NB4 (cell line): ENCODE results near the gene ZBTB5.
"Not testable (repeated sequence)": the region's sequence is repeated elsewhere in the genome, so short reads cannot be mapped to it uniquely, and the experiment has no call there.

Experiments
- POLR2A ChIP-seq: IDR thresholded peaks from 2 replicates; pipeline ENCODE4 v1.6.1; 2011; ENCODE audit warnings: mild to moderate bottlenecking; ENCODE audit not compliant: insufficient read length; ENCODE audit errors: extremely low read depth
- TF ChIP-seq, protein P1 (sequence below): IDR thresholded peaks from one replicate; pipeline ENCODE4 v1.5.1; 2012; ENCODE audit warnings: low read depth, low read length
- TF ChIP-seq, protein P2 (sequence below): IDR thresholded peaks from 2 replicates; pipeline ENCODE4 v1.6.1; 2011; ENCODE audit warnings: low read depth, low read length

DNA sequence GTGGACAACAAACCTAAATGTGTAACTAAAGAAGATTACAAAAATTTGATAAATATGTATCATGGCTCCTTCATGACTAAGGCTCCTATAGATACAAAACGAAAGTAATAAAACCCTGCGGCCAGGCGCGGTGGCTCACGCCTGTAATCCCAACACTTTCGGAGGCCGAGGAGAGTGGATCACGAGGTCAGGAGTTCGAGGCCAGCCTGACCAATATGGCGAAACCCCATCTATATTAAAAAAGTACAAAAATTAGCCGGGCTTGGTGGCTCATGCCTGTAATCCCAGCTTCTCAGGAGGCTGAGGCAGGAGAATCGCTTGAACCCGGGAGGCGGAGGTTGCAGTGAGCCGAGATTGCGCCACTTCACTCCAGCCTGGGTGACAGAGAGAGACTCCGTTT, 2.3 kb upstream of the ZBTB5 start:
- TF ChIP-seq POLR2A: not testable (repeated sequence)
- TF ChIP-seq, protein P1, sequence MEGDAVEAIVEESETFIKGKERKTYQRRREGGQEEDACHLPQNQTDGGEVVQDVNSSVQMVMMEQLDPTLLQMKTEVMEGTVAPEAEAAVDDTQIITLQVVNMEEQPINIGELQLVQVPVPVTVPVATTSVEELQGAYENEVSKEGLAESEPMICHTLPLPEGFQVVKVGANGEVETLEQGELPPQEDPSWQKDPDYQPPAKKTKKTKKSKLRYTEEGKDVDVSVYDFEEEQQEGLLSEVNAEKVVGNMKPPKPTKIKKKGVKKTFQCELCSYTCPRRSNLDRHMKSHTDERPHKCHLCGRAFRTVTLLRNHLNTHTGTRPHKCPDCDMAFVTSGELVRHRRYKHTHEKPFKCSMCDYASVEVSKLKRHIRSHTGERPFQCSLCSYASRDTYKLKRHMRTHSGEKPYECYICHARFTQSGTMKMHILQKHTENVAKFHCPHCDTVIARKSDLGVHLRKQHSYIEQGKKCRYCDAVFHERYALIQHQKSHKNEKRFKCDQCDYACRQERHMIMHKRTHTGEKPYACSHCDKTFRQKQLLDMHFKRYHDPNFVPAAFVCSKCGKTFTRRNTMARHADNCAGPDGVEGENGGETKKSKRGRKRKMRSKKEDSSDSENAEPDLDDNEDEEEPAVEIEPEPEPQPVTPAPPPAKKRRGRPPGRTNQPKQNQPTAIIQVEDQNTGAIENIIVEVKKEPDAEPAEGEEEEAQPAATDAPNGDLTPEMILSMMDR: not testable (repeated sequence)
- TF ChIP-seq, protein P2, sequence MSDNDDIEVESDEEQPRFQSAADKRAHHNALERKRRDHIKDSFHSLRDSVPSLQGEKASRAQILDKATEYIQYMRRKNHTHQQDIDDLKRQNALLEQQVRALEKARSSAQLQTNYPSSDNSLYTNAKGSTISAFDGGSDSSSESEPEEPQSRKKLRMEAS: not testable (repeated sequence)
